Transverse colon (tissue), 4 donors: ENCODE results near the gene RUVBL1. TPM values are rescaled to one million over a fixed set of nuclear protein-coding genes. Genes with fewer than 3 reads are reported as not detected.

Experiments
- DNase-seq: peaks from one replicate; pipeline ENCODE4 v3.0.0-alpha.2; 2019
- H3K27ac ChIP-seq, 4 donors: fragments of 200-600 bp; sonication (generic); 2 replicates each; pipeline ENCODE4 v1.5.1; 2016 to 2018; ENCODE audit warnings: inconsistent platforms in 4 of 4
- H3K27me3 ChIP-seq: fragments of 200-600 bp; sonication (generic); 2 replicates; pipeline ENCODE4 v1.5.1; 2017; ENCODE audit warnings: inconsistent platforms
- H3K36me3 ChIP-seq, 4 donors: fragments of 200-600 bp; sonication (generic); 2 replicates each; pipeline ENCODE4 v1.5.1; 2017 to 2019; ENCODE audit warnings: inconsistent platforms in 4 of 4
- H3K4me1 ChIP-seq, 4 donors: fragments of 200-600 bp; sonication (generic); 2 replicates each; pipeline ENCODE4 v1.5.1; 2017 to 2020; ENCODE audit warnings: inconsistent platforms in 4 of 4
- H3K4me3 ChIP-seq, 4 donors: fragments of 200-600 bp; sonication (generic); 1 replicate in 1 of 4; 2 replicates in 3 of 4; pipeline versions ENCODE4 v1.5.1 to v1.6.1; 2017 to 2019; ENCODE audit warnings: inconsistent platforms in 4 of 4
- H3K9me3 ChIP-seq, 2 donors: fragments of 200-600 bp; sonication (generic); 2 replicates each; pipeline ENCODE4 v1.5.1; 2017 to 2019; ENCODE audit warnings: inconsistent platforms in 2 of 2
- CTCF ChIP-seq, 5 experiments: fragments of 200-600 bp in 3 of 5; fragments of 450-650 bp in 2 of 5; sonication (generic) in 3 of 5; IDR thresholded peaks; 1 replicate in 2 of 5; 2 replicates in 3 of 5; pipeline ENCODE4 v1.5.1; 2016 to 2017; ENCODE audit warnings: antibody characterized with exemption in 5 of 5, inconsistent platforms in 3 of 5, mild to moderate bottlenecking in 2 of 5, moderate library complexity in 1 of 5
- EP300 ChIP-seq: sonication (generic); formaldehyde crosslinking; IDR thresholded peaks from one replicate; pipeline ENCODE4 v1.6.1; 2017; ENCODE audit warnings: antibody characterized with exemption, low read depth
- POLR2A ChIP-seq: fragments of 450-650 bp; IDR thresholded peaks from one replicate; pipeline ENCODE4 v1.6.1; 2016; ENCODE audit warnings: antibody characterized with exemption, mild to moderate bottlenecking, moderate library complexity
- POLR2AphosphoS5 ChIP-seq, 3 donors: sonication (generic); formaldehyde crosslinking; IDR thresholded peaks; one replicate each; pipeline ENCODE4 v1.6.1; 2016; ENCODE audit warnings: antibody characterized with exemption in 3 of 3
- WGBS, 2 donors: methylation state at CpG; one replicate each; pipeline ENCODE4 v1.1.5; 2018; ENCODE audit warnings: low coverage in 1 of 2; 5-methylcytosine and 5-hydroxymethylcytosine counted together
- in situ Hi-C, 4 donors: fragments of 200-750 bp; cut with MboI; loops; one replicate each; pipeline versions ENCODE4 v1.15.0 to v1.15.1; 2017; ENCODE audit warnings: low sequenced_read_pairs in 3 of 4, low pct_ligation_motif_present in 1 of 4, low pct_unique_long_range_greater_than_20kb in 1 of 4
- intact Hi-C: fragments of 100-400 bp; cut with DNase I; formaldehyde crosslinking; loops from one replicate; pipeline ENCODE4 v1.15.1; 2023; ENCODE audit warnings: low total_unique reads
- total RNA-seq, 4 donors: library from RNA; depleted of rRNA; stranded (reverse); fragments of >200 nt; gene quantifications; one replicate each; pipeline ENCODE4 v1.1.0, GENCODE V29; 2016

RUVBL1 gene
- total RNA-seq, 4 donors from 2014 or later, result 1.4 to 16.4 (median 10.1) TPM; not detected in 1

- WGBS, 2 donors, result 77 to 87% methylated on average over 2 to 5 of the region's 5 CpGs
Observed at GRCh38 chr3:128167973-128168674, 44.5 kb upstream of the RUVBL1 start.

GRCh38 chr3:128167646-128167972 lies 44.0 kb upstream of the RUVBL1 start:
- WGBS, 2 donors, result 96 to 98% methylated on average over 7 to 8 of the region's 8 CpGs
- in situ Hi-C loops, result loop anchor here in 1 of 4 donors (25.0 kb wide), 1 partner anchor 320 kb away; the partner anchor contains the start of gene GATA2
- no peaks in the 10 kb centered on the region for H3K36me3 ChIP-seq
- intact Hi-C loops, result no loop called here
- H3K27ac ChIP-seq, result no peak overlapping the region
- H3K4me1 ChIP-seq, result no peaks in the 10 kb centered on the region
- H3K27me3 ChIP-seq, result no peaks in the 10 kb centered on the region
- H3K9me3 ChIP-seq, result no peaks in the 10 kb centered on the region
- DNase-seq, result no peak
- TF ChIP-seq EP300 (no peak), POLR2AphosphoS5 (IDR thresholded peaks at IDR 0.05) (no peak), CTCF (IDR thresholded peaks at IDR 0.05) (no peak)
- H3K4me3 ChIP-seq, result no peak overlapping the region

More at GRCh38 chr3:128167973-128168674, 44.5 kb upstream of the RUVBL1 start:
- Histone ChIP-seq H3K9me3 (no peaks in the 10 kb centered on the region), H3K27me3 (no peaks in the 10 kb centered on the region), H3K4me1 (no peaks in the 10 kb centered on the region), H3K27ac (no peak overlapping the region), H3K4me3 (no peak overlapping the region), H3K36me3 (no peaks in the 10 kb centered on the region)
- DNase-seq, result no peak
- TF ChIP-seq POLR2AphosphoS5 (IDR thresholded peaks at IDR 0.05) (no peak), EP300 (no peak), POLR2A (no peak), CTCF (IDR thresholded peaks at IDR 0.05) (no peak)
- in situ Hi-C loops, result loop anchor here in 1 of 4 donors (25.0 kb wide), 1 partner anchor 319 kb away; the partner anchor contains the start of gene GATA2
- intact Hi-C loops, result no loop called here

GRCh38 chr3:128166971-128167453 lies 43.4 kb upstream of the RUVBL1 start:
- no peaks in the 10 kb centered on the region for H3K36me3 ChIP-seq
- no peaks in the 10 kb centered on the region for H3K27me3 ChIP-seq
- intact Hi-C loops (no loop called here), in situ Hi-C loops (loop anchor here in 1 of 4 donors (25.0 kb wide), 1 partner anchor 320 kb away; the partner anchor contains the start of gene GATA2)
- H3K9me3 ChIP-seq, result no peaks in the 10 kb centered on the region
- 93 to 100% methylated on average over 3 to 5 of the region's 5 CpGs for WGBS, 2 donors
- no peak for DNase-seq
- no peak overlapping the region for H3K27ac ChIP-seq
- H3K4me3 ChIP-seq, result no peak overlapping the region
- TF ChIP-seq CTCF (IDR thresholded peaks at IDR 0.05), result no peak
- no peak for TF ChIP-seq POLR2AphosphoS5 (IDR thresholded peaks at IDR 0.05)
- TF ChIP-seq POLR2A, result no peak
- TF ChIP-seq EP300, result no peak
- no peaks in the 10 kb centered on the region for H3K4me1 ChIP-seq

- Histone ChIP-seq H3K36me3 (no peaks in the 10 kb centered on the region), H3K27me3 (no peaks in the 10 kb centered on the region), H3K4me1 (no peaks in the 10 kb centered on the region), H3K4me3 (no peak overlapping the region), H3K9me3 (no peaks in the 10 kb centered on the region), H3K27ac (no peak overlapping the region)
- in situ Hi-C loops, result loop anchor here in 1 of 4 donors (25.0 kb wide), 1 partner anchor 324 kb away; the partner anchor contains the start of gene GATA2
- intact Hi-C loops, result no loop called here
- WGBS, 2 donors, result 77 to 94% methylated on average over 4 to 5 of the region's 5 CpGs
- no peak for DNase-seq
- TF ChIP-seq POLR2AphosphoS5 (IDR thresholded peaks at IDR 0.05), result no peak
- TF ChIP-seq CTCF (IDR thresholded peaks at IDR 0.05), result no peak
- TF ChIP-seq EP300, result no peak
- no peak for TF ChIP-seq POLR2A
Observed at GRCh38 chr3:128163432-128163831, 39.8 kb upstream of the RUVBL1 start.
